ENCODE data around the gene GFER. TPM values are rescaled to one million over a fixed set of nuclear protein-coding genes. Genes with fewer than 3 reads are reported as not detected.
A peak's percentile ranks its signal among the peaks of the same experiment; 100 is the strongest.

The GFER gene
- total and polyA plus RNA-seq, 4 donors = 7.4 to 63.5 (median 25.6) TPM

DNA sequence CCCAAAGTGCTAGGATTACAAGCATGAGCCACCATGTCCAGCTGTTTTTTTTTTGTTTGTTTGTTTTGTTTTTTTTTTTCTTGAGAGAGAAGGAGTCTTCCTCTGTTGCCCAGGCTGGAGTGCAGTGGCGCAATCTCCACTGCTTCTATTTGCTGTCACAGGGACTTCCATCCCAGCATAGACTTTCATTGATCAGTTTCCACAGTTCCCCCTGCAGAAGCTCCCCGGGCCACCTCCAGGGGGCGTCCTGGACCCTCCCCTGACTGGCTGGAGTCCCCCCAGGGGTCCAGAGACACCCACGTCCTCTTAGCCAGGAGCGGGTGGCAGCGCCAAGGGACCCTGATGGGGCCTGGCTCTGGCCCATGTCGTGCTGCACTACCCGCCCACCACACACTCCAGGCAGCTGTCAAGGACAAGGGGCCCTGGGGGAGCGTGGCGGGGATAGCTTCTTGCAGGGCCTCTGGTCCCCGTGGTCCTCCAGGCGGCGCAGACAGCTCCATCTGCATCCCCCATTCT lies 32.5 kb downstream of the GFER start:
- Histone ChIP-seq H3K27me3 (ENCODE audit: control insufficient read depth in 3 of 3, insufficient read depth in 3 of 3, low read length in 2 of 3) (peaks cover 4 to 7% (median 4%) of the 10 kb centered on the region in 3 donors), H3K36me3 (ENCODE audit: control insufficient read depth in 4 of 4, insufficient read depth in 4 of 4, low read length in 4 of 4) (no peaks in the 10 kb centered on the region), H3K9ac (ENCODE audit: insufficient read depth in 1 of 2, low read length in 2 of 2) (no peak overlapping the region), H3K4me3 (no peak overlapping the region), H3K27ac (ENCODE audit: low read depth in 1 of 2, low read length in 1 of 2) (no peak overlapping the region), H3K9me3 (ENCODE audit: control insufficient read depth in 4 of 4, insufficient read depth in 3 of 4, low read length in 3 of 4) (no peaks in the 10 kb centered on the region), H3K4me1 (ENCODE audit: control insufficient read depth in 5 of 5, insufficient read depth in 5 of 5, low read length in 5 of 5) (peaks cover 0 to 11% (median 0%) of the 10 kb centered on the region in 5 donors)
- TF ChIP-seq, protein P1, sequence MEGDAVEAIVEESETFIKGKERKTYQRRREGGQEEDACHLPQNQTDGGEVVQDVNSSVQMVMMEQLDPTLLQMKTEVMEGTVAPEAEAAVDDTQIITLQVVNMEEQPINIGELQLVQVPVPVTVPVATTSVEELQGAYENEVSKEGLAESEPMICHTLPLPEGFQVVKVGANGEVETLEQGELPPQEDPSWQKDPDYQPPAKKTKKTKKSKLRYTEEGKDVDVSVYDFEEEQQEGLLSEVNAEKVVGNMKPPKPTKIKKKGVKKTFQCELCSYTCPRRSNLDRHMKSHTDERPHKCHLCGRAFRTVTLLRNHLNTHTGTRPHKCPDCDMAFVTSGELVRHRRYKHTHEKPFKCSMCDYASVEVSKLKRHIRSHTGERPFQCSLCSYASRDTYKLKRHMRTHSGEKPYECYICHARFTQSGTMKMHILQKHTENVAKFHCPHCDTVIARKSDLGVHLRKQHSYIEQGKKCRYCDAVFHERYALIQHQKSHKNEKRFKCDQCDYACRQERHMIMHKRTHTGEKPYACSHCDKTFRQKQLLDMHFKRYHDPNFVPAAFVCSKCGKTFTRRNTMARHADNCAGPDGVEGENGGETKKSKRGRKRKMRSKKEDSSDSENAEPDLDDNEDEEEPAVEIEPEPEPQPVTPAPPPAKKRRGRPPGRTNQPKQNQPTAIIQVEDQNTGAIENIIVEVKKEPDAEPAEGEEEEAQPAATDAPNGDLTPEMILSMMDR (IDR thresholded peaks at IDR 0.05; ENCODE audit: control extremely low read depth, extremely low read depth) = peak; percentile 4
- WGBS, 2 donors = 46 to 47% methylated on average over 13 of the region's 13 CpGs
- DNase-seq = peak; percentile 47 to 64 (median 55)
- ATAC-seq (ENCODE audit: insufficient read depth, low FRiP score) = no peak

DNA sequence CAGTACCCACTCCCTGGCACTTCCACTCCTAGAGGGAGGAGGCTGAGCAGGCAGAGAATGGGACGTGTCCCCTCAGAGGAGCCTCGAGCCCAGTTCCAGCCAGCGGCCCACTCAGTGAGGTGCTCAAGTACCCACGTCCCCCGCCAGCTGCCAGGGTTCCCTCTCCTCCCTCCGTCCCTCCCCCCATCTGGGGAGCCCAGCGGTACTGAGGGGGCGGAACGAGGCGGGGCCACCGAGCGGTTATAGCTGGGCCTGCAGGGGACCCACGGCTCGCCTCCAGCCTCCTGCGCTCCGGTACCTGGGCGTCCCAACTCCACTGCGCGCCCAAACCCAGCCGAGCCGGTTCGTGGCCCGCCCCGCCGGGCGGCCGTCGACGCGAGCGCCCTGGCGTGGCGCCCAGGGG lies 35.5 kb downstream of the GFER start, which contains the start of gene NPW:
Gene NPW (plus strand): TSS at position 268 of the 403 bp plus-strand sequence.
- TF ChIP-seq, protein P1 (IDR thresholded peaks at IDR 0.05; ENCODE audit: control extremely low read depth, extremely low read depth) = no peak
- Histone ChIP-seq H3K4me3 (no peak within 1 kb of the TSS), H3K27me3 (ENCODE audit: control insufficient read depth in 3 of 3, insufficient read depth in 3 of 3, low read length in 2 of 3) (peaks cover 4 to 7% (median 4%) of the 10 kb centered on the region in 3 donors), H3K9ac (ENCODE audit: insufficient read depth in 1 of 2, low read length in 2 of 2) (no peak within 1 kb of the TSS), H3K4me1 (ENCODE audit: control insufficient read depth in 5 of 5, insufficient read depth in 5 of 5, low read length in 5 of 5) (peaks cover 0 to 27% (median 13%) of the 10 kb centered on the region in 5 donors), H3K9me3 (ENCODE audit: control insufficient read depth in 4 of 4, insufficient read depth in 3 of 4, low read length in 3 of 4) (no peaks in the 10 kb centered on the region), H3K27ac (ENCODE audit: low read depth in 1 of 2, low read length in 1 of 2) (no peak within 1 kb of the TSS), H3K36me3 (ENCODE audit: control insufficient read depth in 4 of 4, insufficient read depth in 4 of 4, low read length in 4 of 4) (no peaks in the 10 kb centered on the region)
- ATAC-seq (ENCODE audit: insufficient read depth, low FRiP score) (no peak), DNase-seq (peak in 2 of 3 donors; percentile 52 to 62)
- WGBS, 2 donors = 0 to 2% methylated on average over 19 to 33 of the region's 33 CpGs

GRCh38 chr16:2019921-2020831 lies 36.2 kb downstream of the GFER start:
- H3K9ac ChIP-seq (ENCODE audit: insufficient read depth in 1 of 2, low read length in 2 of 2) = no peak overlapping the region
- no peaks in the 10 kb centered on the region for H3K9me3 ChIP-seq (ENCODE audit: control insufficient read depth in 4 of 4, insufficient read depth in 3 of 4, low read length in 3 of 4)
- peak in 2 of 3 donors; percentile 58 to 61 for DNase-seq
- H3K4me3 ChIP-seq = no peak overlapping the region
- no peak overlapping the region for H3K27ac ChIP-seq (ENCODE audit: low read depth in 1 of 2, low read length in 1 of 2)
- ATAC-seq (ENCODE audit: insufficient read depth, low FRiP score) = no peak
- H3K4me1 ChIP-seq (ENCODE audit: control insufficient read depth in 5 of 5, insufficient read depth in 5 of 5, low read length in 5 of 5) = peaks cover 0 to 27% (median 13%) of the 10 kb centered on the region in 5 donors
- TF ChIP-seq, protein P1 (IDR thresholded peaks at IDR 0.05; ENCODE audit: control extremely low read depth, extremely low read depth) = no peak
- H3K27me3 ChIP-seq (ENCODE audit: control insufficient read depth in 3 of 3, insufficient read depth in 3 of 3, low read length in 2 of 3) = peaks cover 4 to 7% (median 4%) of the 10 kb centered on the region in 3 donors
- no peaks in the 10 kb centered on the region for H3K36me3 ChIP-seq (ENCODE audit: control insufficient read depth in 4 of 4, insufficient read depth in 4 of 4, low read length in 4 of 4)
- 1 to 2% methylated on average over 76 to 96 of the region's 96 CpGs for WGBS, 2 donors
